DND-41 (cell line): ENCODE data around the gene CHAC1.

ENCODE experiments used
- ATAC-seq: fragments of 200-7000 bp; cut with Tn5 transposase; 3 replicates; pipeline ENCODE4 v1.9.1; 2021; ENCODE audit warnings: low read depth; ENCODE audit not compliant: insufficient read depth
- DNase-seq: peaks from one replicate; pipeline ENCODE4 v3.0.0-alpha.2; 2020
- H2AFZ ChIP-seq: 2 replicates; pipeline ENCODE4 v1.6.0; 2012; ENCODE audit warnings: low read depth, low read length
- H3K27ac ChIP-seq: 2 replicates; pipeline ENCODE4 v1.5.1; 2012; ENCODE audit warnings: low read length, inconsistent platforms
- H3K27me3 ChIP-seq: fragments of 200-600 bp; sonication (generic); 2 replicates; pipeline ENCODE4 v1.6.0; 2012; ENCODE audit warnings: low read length, mild to moderate bottlenecking, inconsistent platforms; ENCODE audit not compliant: insufficient read depth, poor library complexity
- H3K36me3 ChIP-seq: 2 replicates; pipeline ENCODE4 v1.5.1; 2012; ENCODE audit warnings: low read length, inconsistent platforms; ENCODE audit not compliant: insufficient read depth
- H3K4me1 ChIP-seq: 2 replicates; pipeline ENCODE4 v1.5.1; 2012; ENCODE audit warnings: mild to moderate bottlenecking, low read length; ENCODE audit not compliant: insufficient read depth
- H3K4me2 ChIP-seq: 2 replicates; pipeline ENCODE4 v1.6.0; 2012; ENCODE audit warnings: mild to moderate bottlenecking, moderate library complexity, low read length, inconsistent platforms; ENCODE audit not compliant: insufficient read depth
- H3K4me3 ChIP-seq, 2 experiments: fragments of 200-600 bp in 1 of 2; shearing (Covaris generic) in 1 of 2; 2 replicates each; pipeline ENCODE4 v1.5.1; 2012 to 2016; ENCODE audit warnings: inconsistent platforms in 2 of 2, low read length in 2 of 2, mild to moderate bottlenecking in 2 of 2, low read depth in 1 of 2, moderate library complexity in 1 of 2
- H3K79me2 ChIP-seq: 2 replicates; pipeline ENCODE4 v1.6.0; 2012; ENCODE audit warnings: low read length, inconsistent platforms; ENCODE audit not compliant: insufficient read depth
- H3K9ac ChIP-seq: 2 replicates; pipeline ENCODE4 v1.6.0; 2012; ENCODE audit warnings: low read depth, mild to moderate bottlenecking, inconsistent platforms, low read length, moderate library complexity
- H3K9me3 ChIP-seq: 2 replicates; pipeline ENCODE4 v1.5.1; 2012; ENCODE audit warnings: low read length, moderate library complexity, mild to moderate bottlenecking, inconsistent platforms; ENCODE audit not compliant: insufficient read depth, severe bottlenecking
- H4K20me1 ChIP-seq: 2 replicates; pipeline ENCODE4 v1.6.0; 2012; ENCODE audit warnings: low read length; ENCODE audit not compliant: insufficient read depth
- CTCF ChIP-seq: IDR thresholded peaks from 2 replicates; pipeline ENCODE4 v1.5.1; 2012; ENCODE audit warnings: borderline replicate concordance, low read length, moderate library complexity, mild to moderate bottlenecking; ENCODE audit not compliant: poor library complexity, severe bottlenecking; ENCODE audit errors: extremely low read depth
- EZH2 ChIP-seq: IDR thresholded peaks from 3 replicates; pipeline ENCODE4 v1.6.1; 2012; ENCODE audit warnings: borderline replicate concordance, low read depth, mild to moderate bottlenecking, moderate library complexity, low read length, inconsistent platforms; ENCODE audit not compliant: severe bottlenecking

Gene CHAC1

GRCh38 chr15:40936234-40936708, 17.0 kb upstream of the CHAC1 start:
- no peak overlapping the region for H3K4me2 ChIP-seq

DNA sequence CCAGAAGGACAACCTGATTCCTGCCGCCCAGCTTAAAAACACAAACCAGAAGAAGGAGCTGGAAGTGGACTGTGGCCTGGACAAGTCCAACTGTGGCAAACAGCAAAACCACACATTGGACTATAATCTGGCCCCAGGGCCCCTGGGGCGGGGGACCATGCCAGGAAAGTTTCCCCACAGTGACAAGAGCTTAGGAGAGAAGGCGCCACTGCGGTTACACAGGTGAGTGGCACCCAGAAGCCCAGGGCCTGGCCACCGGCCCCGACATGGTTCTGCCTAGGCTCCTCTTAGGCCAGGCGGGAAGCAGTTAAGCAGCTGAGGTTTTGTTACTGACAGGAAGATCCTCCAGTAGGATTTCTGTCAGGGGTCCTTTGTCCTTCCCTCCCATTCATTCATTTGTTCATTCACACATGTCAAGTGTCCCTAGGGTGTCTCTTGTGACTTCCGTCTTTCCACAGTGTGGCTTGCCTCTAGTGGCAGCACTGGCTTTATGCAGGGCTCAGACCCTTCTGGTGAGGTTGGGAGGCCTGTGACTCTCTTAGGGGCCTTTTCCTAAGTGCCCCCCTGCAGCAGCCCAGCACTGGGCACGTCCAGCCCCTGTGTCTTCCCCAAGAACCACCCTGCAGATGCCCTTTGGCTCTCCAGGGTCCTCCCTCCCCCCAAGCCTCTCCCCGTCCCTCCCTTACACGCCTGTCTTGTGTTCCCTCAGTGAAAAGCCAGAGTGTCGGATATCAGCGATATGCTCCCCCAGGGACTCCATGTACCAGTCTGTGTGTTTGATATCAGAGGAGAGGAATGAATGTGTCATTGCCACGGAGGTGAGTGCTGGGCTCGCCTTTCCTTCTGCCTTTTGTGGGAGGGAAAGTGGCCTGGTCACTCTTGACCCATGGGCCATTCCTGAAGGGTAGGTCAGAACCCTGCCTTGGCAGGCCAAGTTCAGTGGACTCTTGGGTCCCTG, 16.3 kb upstream of the CHAC1 start:
- Histone ChIP-seq H3K4me2 (no peak overlapping the region), H3K4me3 (no peak overlapping the region), H3K9ac (no peak overlapping the region), H4K20me1 (peaks cover 8% of the 10 kb centered on the region), H3K27me3 (peaks cover 4% of the 10 kb centered on the region), H3K36me3 (no peaks in the 10 kb centered on the region), H3K4me1 (peaks cover 21% of the 10 kb centered on the region), H3K79me2 (no peaks in the 10 kb centered on the region), H3K27ac (no peak overlapping the region), H3K9me3 (no peaks in the 10 kb centered on the region), H2AFZ (no peak overlapping the region)
- TF ChIP-seq CTCF, result peak; percentile 29
- TF ChIP-seq EZH2, result no peak
- no peak for DNase-seq
- no peak for ATAC-seq

More at GRCh38 chr15:40936234-40936708, 17.0 kb upstream of the CHAC1 start:
- Histone ChIP-seq H4K20me1 (peaks cover 15% of the 10 kb centered on the region), H3K9me3 (no peaks in the 10 kb centered on the region), H2AFZ (no peak overlapping the region), H3K36me3 (no peaks in the 10 kb centered on the region), H3K4me1 (peaks cover 16% of the 10 kb centered on the region), H3K27ac (no peak overlapping the region), H3K79me2 (no peaks in the 10 kb centered on the region), H3K4me3 (no peak overlapping the region), H3K9ac (no peak overlapping the region), H3K27me3 (peaks cover 12% of the 10 kb centered on the region)
- TF ChIP-seq EZH2 (no peak), CTCF (no peak)
- no peak for ATAC-seq
- DNase-seq, result no peak

GRCh38 chr15:40937762-40938535, 15.3 kb upstream of the CHAC1 start:
- ATAC-seq, result no peak
- Histone ChIP-seq H4K20me1 (peaks cover 3% of the 10 kb centered on the region), H3K4me2 (no peak overlapping the region), H3K4me1 (peaks cover 25% of the 10 kb centered on the region), H3K27ac (no peak overlapping the region), H3K9me3 (no peaks in the 10 kb centered on the region), H2AFZ (no peak overlapping the region), H3K9ac (no peak overlapping the region), H3K27me3 (no peaks in the 10 kb centered on the region), H3K36me3 (no peaks in the 10 kb centered on the region), H3K4me3 (no peak overlapping the region), H3K79me2 (no peaks in the 10 kb centered on the region)
- peak; percentile 52 for TF ChIP-seq CTCF
- no peak for TF ChIP-seq EZH2
- no peak for DNase-seq
